H1 (cell line): ENCODE results near the gene RIT2. TPM values are rescaled to one million over a fixed set of nuclear protein-coding genes. Genes with fewer than 3 reads are reported as not detected.

Experiments
- BRCA1 ChIP-seq: IDR thresholded peaks from 2 replicates; pipeline ENCODE4 v1.6.1; 2012; ENCODE audit warnings: low read depth, low read length, improper control_type of control experiment
- KDM1A ChIP-seq: fragments of 200-600, 300-600 bp; sonication (generic); IDR thresholded peaks from 2 replicates; pipeline ENCODE4 v1.7.1; 2016; ENCODE audit warnings: mild to moderate bottlenecking, low read length, borderline replicate concordance
- SIRT6 ChIP-seq: IDR thresholded peaks from one replicate; pipeline ENCODE4 v1.7.1; 2012; ENCODE audit warnings: low read length, inconsistent platforms
- polyA plus RNA-seq, 7 experiments: library from polyadenylated mRNA; depleted of rRNA in 3 of 7; stranded (reverse) in 5 of 7; unstranded in 2 of 7; fragments of >200 nt in 5 of 7; fragments of 200-250 nt in 2 of 7; gene quantifications; 1 replicate in 5 of 7; 2 replicates in 1 of 7; 4 replicates in 1 of 7; pipeline versions ENCODE4 v1.2.1 to v1.2.3, GENCODE V29; 2011 to 2013; ENCODE audit warnings: missing spikeins in 2 of 7, mixed read lengths in 2 of 7
- total RNA-seq: library from RNA; stranded (reverse); fragmentation: NEBNext Ultra II Directional; extraction: Animal tissue kit (Norgen Biotek cat#: 25700); gene quantifications from 2 replicates; pipeline ENCODE4 v1.2.1, GENCODE V29; 2021

RIT2 gene
- total and polyA plus RNA-seq, 2 of the 8 experiments (the other 6 are each of a cell fraction or from before 2014, with no cell fraction given) = 0.67 to 3.2 TPM

DNA sequence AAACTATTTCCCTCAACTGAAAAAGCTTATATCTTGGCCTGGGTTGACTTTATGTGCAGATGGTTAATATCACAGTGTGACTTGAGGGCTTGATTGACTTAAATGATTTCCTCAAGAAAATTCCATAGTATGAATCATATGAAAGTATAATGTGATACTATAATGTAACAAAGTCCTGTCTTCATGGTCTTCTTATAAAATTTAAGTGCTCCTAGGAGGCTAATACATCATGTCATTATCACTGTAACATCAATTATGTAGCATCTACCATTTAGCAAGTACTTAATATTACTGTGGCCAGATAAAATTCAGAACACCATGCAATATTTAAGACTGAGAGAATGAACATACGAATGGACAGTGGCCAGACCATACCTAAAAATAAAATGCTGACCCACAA lies 276.1 kb downstream of the RIT2 start (continued):
- TF ChIP-seq KDM1A = no peak
- TF ChIP-seq SIRT6 = no peak
- no peak for TF ChIP-seq BRCA1
- TF ChIP-seq, all 59 proteins: peak for 0
